Transverse colon (tissue), 4 donors: ENCODE data around the gene SLC6A7.

Source experiments
- POLR2AphosphoS5 ChIP-seq, 3 donors: sonication (generic); formaldehyde crosslinking; IDR thresholded peaks; one replicate each; pipeline ENCODE4 v1.6.1; 2016; ENCODE audit warnings: antibody characterized with exemption in 3 of 3
- TF ChIP-seq, protein P1 (sequence below), 5 experiments: fragments of 200-600 bp in 3 of 5; fragments of 450-650 bp in 2 of 5; sonication (generic) in 3 of 5; IDR thresholded peaks; 1 replicate in 2 of 5; 2 replicates in 3 of 5; pipeline ENCODE4 v1.5.1; 2016 to 2017; ENCODE audit warnings: antibody characterized with exemption in 5 of 5, inconsistent platforms in 3 of 5, mild to moderate bottlenecking in 2 of 5, moderate library complexity in 1 of 5

DNA sequence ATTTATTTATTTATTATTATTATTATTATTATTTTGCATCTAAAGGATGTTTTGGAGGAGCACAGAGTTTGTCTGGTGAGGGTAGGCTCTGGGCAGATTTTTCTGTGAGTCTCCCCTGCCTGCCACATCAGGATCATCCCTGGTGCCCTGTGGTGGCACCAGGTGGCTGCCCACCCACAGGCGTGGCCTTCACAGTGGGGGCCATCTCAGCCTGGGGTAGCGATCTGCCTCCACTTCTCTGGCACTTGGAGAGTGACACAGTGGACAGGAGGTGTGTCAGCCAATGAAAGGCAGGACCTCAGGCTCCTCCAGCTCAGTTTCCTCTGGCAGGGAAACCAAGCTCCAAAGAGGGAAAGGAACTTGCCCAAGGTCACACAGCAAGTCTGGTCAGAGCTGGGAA is 30.0 kb downstream of the SLC6A7 start:
- no peak for TF ChIP-seq POLR2AphosphoS5 (IDR thresholded peaks at IDR 0.05)
- TF ChIP-seq, protein P1, sequence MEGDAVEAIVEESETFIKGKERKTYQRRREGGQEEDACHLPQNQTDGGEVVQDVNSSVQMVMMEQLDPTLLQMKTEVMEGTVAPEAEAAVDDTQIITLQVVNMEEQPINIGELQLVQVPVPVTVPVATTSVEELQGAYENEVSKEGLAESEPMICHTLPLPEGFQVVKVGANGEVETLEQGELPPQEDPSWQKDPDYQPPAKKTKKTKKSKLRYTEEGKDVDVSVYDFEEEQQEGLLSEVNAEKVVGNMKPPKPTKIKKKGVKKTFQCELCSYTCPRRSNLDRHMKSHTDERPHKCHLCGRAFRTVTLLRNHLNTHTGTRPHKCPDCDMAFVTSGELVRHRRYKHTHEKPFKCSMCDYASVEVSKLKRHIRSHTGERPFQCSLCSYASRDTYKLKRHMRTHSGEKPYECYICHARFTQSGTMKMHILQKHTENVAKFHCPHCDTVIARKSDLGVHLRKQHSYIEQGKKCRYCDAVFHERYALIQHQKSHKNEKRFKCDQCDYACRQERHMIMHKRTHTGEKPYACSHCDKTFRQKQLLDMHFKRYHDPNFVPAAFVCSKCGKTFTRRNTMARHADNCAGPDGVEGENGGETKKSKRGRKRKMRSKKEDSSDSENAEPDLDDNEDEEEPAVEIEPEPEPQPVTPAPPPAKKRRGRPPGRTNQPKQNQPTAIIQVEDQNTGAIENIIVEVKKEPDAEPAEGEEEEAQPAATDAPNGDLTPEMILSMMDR (IDR thresholded peaks at IDR 0.05), result no peak
